CD4-positive, alpha-beta T cell treated with Interleukin-2 at 100 ng/mL for 4 hours (primary cell): Measurements from ENCODE around the gene CD300LB.
A peak's percentile ranks its signal among the peaks of the same experiment; 100 is the strongest.
"Not testable (repeated sequence)": the region's sequence is repeated elsewhere in the genome, so short reads cannot be mapped to it uniquely, and the experiment has no call there.

ENCODE experiments used
- DNase-seq: peaks from one replicate; pipeline ENCODE4 v3.0.0-alpha.2; 2020; ENCODE audit warnings: low spot score

Gene CD300LB

GRCh38 chr17:74531231-74531761 is at the start of gene CD300LB:
Gene CD300LB, minus strand, starts transcription at chr17:74531475. Its CDS starts 125 bp downstream, at chr17:74531350.
- no peak for DNase-seq

GRCh38 chr17:74579900-74580299 is 48.6 kb upstream of the CD300LB start:
- no peak for DNase-seq

GRCh38 chr17:74578979-74579378 is 47.7 kb upstream of the CD300LB start:
- no peak for DNase-seq

- DNase-seq: no peak
Observed at GRCh38 chr17:74574489-74575142, 43.3 kb upstream of the CD300LB start.

GRCh38 chr17:74573635-74574034 is 42.4 kb upstream of the CD300LB start:
- DNase-seq: not testable (repeated sequence)

GRCh38 chr17:74573169-74573568 is 41.9 kb upstream of the CD300LB start:
- DNase-seq: no peak

- no peak for DNase-seq
Observed at GRCh38 chr17:74571621-74572270, 40.5 kb upstream of the CD300LB start.

- DNase-seq: peak; percentile 14
Observed at GRCh38 chr17:74569020-74570003, 38.0 kb upstream of the CD300LB start.

GRCh38 chr17:74568106-74568873 is 37.0 kb upstream of the CD300LB start:
- no peak for DNase-seq

GRCh38 chr17:74567397-74567796 is 36.1 kb upstream of the CD300LB start, which contains the start of gene CD300H:
Gene CD300H, minus strand, starts transcription at chr17:74567509.
- DNase-seq: no peak

GRCh38 chr17:74566132-74566753 is 35.0 kb upstream of the CD300LB start:
- peak; percentile 29 for DNase-seq

GRCh38 chr17:74565126-74565525 is 33.9 kb upstream of the CD300LB start:
- no peak for DNase-seq

GRCh38 chr17:74563358-74563757 is 32.1 kb upstream of the CD300LB start:
- no peak for DNase-seq

GRCh38 chr17:74561586-74561985 is 30.3 kb upstream of the CD300LB start:
- no peak for DNase-seq

GRCh38 chr17:74558882-74559519 is 27.7 kb upstream of the CD300LB start:
- no peak for DNase-seq

- not testable (repeated sequence) for DNase-seq
Observed at GRCh38 chr17:74558402-74558801, 27.1 kb upstream of the CD300LB start.

- no peak for DNase-seq
Observed at GRCh38 chr17:74555427-74555940, 24.2 kb upstream of the CD300LB start.

GRCh38 chr17:74554909-74555308 is 23.6 kb upstream of the CD300LB start:
- no peak for DNase-seq

GRCh38 chr17:74552037-74552436 is 20.8 kb upstream of the CD300LB start:
- DNase-seq: no peak

- no peak for DNase-seq
Observed at GRCh38 chr17:74550602-74551001, 19.3 kb upstream of the CD300LB start.
